Psoas muscle (tissue), 8 donors: ENCODE measurements around the gene HSP90AA1. TPM values are rescaled to one million over a fixed set of nuclear protein-coding genes. Genes with fewer than 3 reads are reported as not detected.
A peak's percentile ranks its signal among the peaks of the same experiment; 100 is the strongest.

Experiments used
- ATAC-seq, 4 donors: fragments of 200-7000 bp; cut with Tn5 transposase; one replicate each; pipeline ENCODE4 v1.9.1; 2020; ENCODE audit warnings: moderate library complexity in 3 of 4, mild to moderate bottlenecking in 2 of 4
- DNase-seq, 2 donors: peaks; one replicate each; pipeline ENCODE4 v3.0.0-alpha.2; 2020
- H3K27ac ChIP-seq: fragments of 200-600 bp; one replicate; pipeline ENCODE4 v1.8.0; 2022
- H3K27me3 ChIP-seq, 3 donors: fragments of 200-600 bp in 1 of 3; one replicate each; pipeline versions ENCODE4 v1.6.1 to v1.8.0; 2013 to 2022; ENCODE audit warnings: low read length in 2 of 3, mild to moderate bottlenecking in 2 of 3, moderate library complexity in 1 of 3; ENCODE audit not compliant: insufficient read depth in 3 of 3
- H3K36me3 ChIP-seq, 2 donors: fragments of 200-600 bp in 1 of 2; one replicate each; pipeline versions ENCODE4 v1.6.1 to v1.8.0; 2013 to 2022; ENCODE audit warnings: low read depth in 1 of 2, mild to moderate bottlenecking in 1 of 2, moderate library complexity in 1 of 2; ENCODE audit not compliant: insufficient read depth in 1 of 2
- H3K4me1 ChIP-seq: fragments of 200-600 bp; one replicate; pipeline ENCODE4 v1.8.0; 2022
- H3K4me3 ChIP-seq: fragments of 200-600 bp; one replicate; pipeline ENCODE4 v1.8.0; 2022; ENCODE audit warnings: mild to moderate bottlenecking
- H3K9me3 ChIP-seq: fragments of 200-600 bp; one replicate; pipeline ENCODE4 v1.8.0; 2022
- WGBS, 3 donors: extraction: QIAGEN DNeasy Blood & Tissue Kit; methylation state at CpG; one replicate each; pipeline versions ENCODE4 v1.1.6 to v1.1.7; 2013; 5-methylcytosine and 5-hydroxymethylcytosine counted together
- intact Hi-C, 2 donors: fragments of 100-400 bp; cut with DNase I; formaldehyde crosslinking; loops; one replicate each; pipeline versions ENCODE4 v1.11.0 to v1.14.2; 2022
- polyA plus RNA-seq, 3 donors: library from polyadenylated mRNA; stranded (reverse); fragments of 200-250 nt; gene quantifications; one replicate each; pipeline ENCODE4 v1.2.3, GENCODE V29; 2013
- total RNA-seq, 4 donors: library from RNA; stranded (reverse); fragmentation: NEBNext Ultra II Directional in 2 of 4; extraction: Animal tissue kit (Norgen Biotek cat#: 25700) in 2 of 4; gene quantifications; one replicate each; pipeline versions ENCODE4 v1.2.1 to v1.2.4, GENCODE V29; 2021 to 2023
- TF ChIP-seq, protein P1 (sequence below): fragments of 200-600 bp; IDR thresholded peaks from one replicate; pipeline ENCODE4 v1.8.0; 2022; ENCODE audit warnings: antibody characterized with exemption
- donor health status: healthy with polysubstance abuse.
- donor health status: DM: no; HTN: no; CAD: no; lungs with moderate emphysema.
- donor health status: Bipolar disorder and iron deficiency.
- donor health status: healthy.
- donor health status: DM: yes; HTN: yes; CAD: no.
- donor health status: DM: no; HTN: no; CAD: no.
- donor health status: DM: no; HTN: no; CAD: no.
- donor health status: DM: yes; HTN: yes; CAD: no.

Gene HSP90AA1
- total and polyA plus RNA-seq, 7 donors: 398 to 1,480 (median 549) TPM

- DNase-seq (no peak), ATAC-seq (no peak)
- Histone ChIP-seq H3K27ac (peak overlapping the region; percentile 82), H3K9me3 (no peaks in the 10 kb centered on the region), H3K4me1 (peaks cover 24% of the 10 kb centered on the region), H3K27me3 (no peaks in the 10 kb centered on the region), H3K36me3 (peaks cover 21 to 97% of the 10 kb centered on the region in 2 donors), H3K4me3 (no peak overlapping the region)
- WGBS, 3 donors: 72 to 89% (median 84%) methylated on average over 9 of the region's 9 CpGs
- intact Hi-C loops: loop anchor here in 1 of 2 donors (5.0 kb wide), 1 partner anchor 80 kb away; the partner anchor contains the start of gene DYNC1H1
- TF ChIP-seq, protein P1, sequence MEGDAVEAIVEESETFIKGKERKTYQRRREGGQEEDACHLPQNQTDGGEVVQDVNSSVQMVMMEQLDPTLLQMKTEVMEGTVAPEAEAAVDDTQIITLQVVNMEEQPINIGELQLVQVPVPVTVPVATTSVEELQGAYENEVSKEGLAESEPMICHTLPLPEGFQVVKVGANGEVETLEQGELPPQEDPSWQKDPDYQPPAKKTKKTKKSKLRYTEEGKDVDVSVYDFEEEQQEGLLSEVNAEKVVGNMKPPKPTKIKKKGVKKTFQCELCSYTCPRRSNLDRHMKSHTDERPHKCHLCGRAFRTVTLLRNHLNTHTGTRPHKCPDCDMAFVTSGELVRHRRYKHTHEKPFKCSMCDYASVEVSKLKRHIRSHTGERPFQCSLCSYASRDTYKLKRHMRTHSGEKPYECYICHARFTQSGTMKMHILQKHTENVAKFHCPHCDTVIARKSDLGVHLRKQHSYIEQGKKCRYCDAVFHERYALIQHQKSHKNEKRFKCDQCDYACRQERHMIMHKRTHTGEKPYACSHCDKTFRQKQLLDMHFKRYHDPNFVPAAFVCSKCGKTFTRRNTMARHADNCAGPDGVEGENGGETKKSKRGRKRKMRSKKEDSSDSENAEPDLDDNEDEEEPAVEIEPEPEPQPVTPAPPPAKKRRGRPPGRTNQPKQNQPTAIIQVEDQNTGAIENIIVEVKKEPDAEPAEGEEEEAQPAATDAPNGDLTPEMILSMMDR: no peak
Observed at GRCh38 chr14:102042699-102043098, 44.1 kb downstream of the HSP90AA1 start.

GRCh38 chr14:102040153-102040552 lies 46.7 kb downstream of the HSP90AA1 start:
- Histone ChIP-seq H3K27me3 (no peaks in the 10 kb centered on the region), H3K9me3 (no peaks in the 10 kb centered on the region), H3K27ac (no peak overlapping the region), H3K4me3 (no peak overlapping the region), H3K4me1 (peaks cover 7% of the 10 kb centered on the region), H3K36me3 (peaks cover 29 to 100% of the 10 kb centered on the region in 2 donors)
- no peak for DNase-seq
- ATAC-seq: no peak
- WGBS, 3 donors: 90 to 95% (median 93%) methylated on average over 13 of the region's 13 CpGs
- intact Hi-C loops: loop anchor here in 1 of 2 donors (5.0 kb wide), 1 partner anchor 78 kb away; the partner anchor contains the start of gene DYNC1H1
- TF ChIP-seq, protein P1: no peak

GRCh38 chr14:102039157-102039556 lies 47.7 kb downstream of the HSP90AA1 start:
- Histone ChIP-seq H3K4me1 (peaks cover 4% of the 10 kb centered on the region), H3K36me3 (peaks cover 29 to 100% of the 10 kb centered on the region in 2 donors), H3K27me3 (no peaks in the 10 kb centered on the region), H3K27ac (no peak overlapping the region), H3K9me3 (no peaks in the 10 kb centered on the region), H3K4me3 (no peak overlapping the region)
- TF ChIP-seq, protein P1: no peak
- intact Hi-C loops: loop anchor here in 1 of 2 donors (5.0 kb wide), 1 partner anchor 37 kb away; no protein-coding TSS in a partner anchor
- ATAC-seq (no peak), DNase-seq (no peak)
- 91 to 94% (median 94%) methylated on average over 12 to 16 of the region's 16 CpGs for WGBS, 3 donors

- ATAC-seq (no peak), DNase-seq (no peak)
- intact Hi-C loops: loop anchor here in 1 of 2 donors (5.0 kb wide), 1 partner anchor 35 kb away; no protein-coding TSS in a partner anchor
- H3K4me3 ChIP-seq: no peak overlapping the region
- H3K36me3 ChIP-seq: peaks cover 36 to 100% of the 10 kb centered on the region in 2 donors
- H3K27me3 ChIP-seq: no peaks in the 10 kb centered on the region
- TF ChIP-seq, protein P1: no peak
- H3K27ac ChIP-seq: no peak overlapping the region
- WGBS, 3 donors: 55 to 68% (median 66%) methylated on average over 1 of the region's 1 CpG
- no peaks in the 10 kb centered on the region for H3K4me1 ChIP-seq
- H3K9me3 ChIP-seq: no peaks in the 10 kb centered on the region
Observed at GRCh38 chr14:102037686-102038085, 49.2 kb downstream of the HSP90AA1 start.

GRCh38 chr14:102035914-102036313 lies 50.9 kb downstream of the HSP90AA1 start:
- ATAC-seq (no peak), DNase-seq (no peak)
- intact Hi-C loops: loop anchor here in 1 of 2 donors (5.0 kb wide), 1 partner anchor 34 kb away; no protein-coding TSS in a partner anchor
- WGBS, 3 donors: 79 to 86% (median 81%) methylated on average over 9 of the region's 9 CpGs
- H3K36me3 ChIP-seq: peaks cover 25 to 100% of the 10 kb centered on the region in 2 donors
- H3K27me3 ChIP-seq: no peaks in the 10 kb centered on the region
- H3K4me3 ChIP-seq: no peak overlapping the region
- TF ChIP-seq, protein P1: no peak
- H3K27ac ChIP-seq: no peak overlapping the region
- H3K9me3 ChIP-seq: no peaks in the 10 kb centered on the region
- H3K4me1 ChIP-seq: no peaks in the 10 kb centered on the region
